ENCODE data around the gene RNF217.
"Not testable (repeated sequence)": the region's sequence is repeated elsewhere in the genome, so short reads cannot be mapped to it uniquely, and the experiment has no call there.

Gene RNF217

GRCh38 chr6:124962639-124963415, 590 bp downstream of the RNF217 start:
- DNase-seq, result peak; percentile 93

GRCh38 chr6:124963416-124963785, 1.2 kb downstream of the RNF217 start:
- no peak for DNase-seq

- peak; percentile 44 for DNase-seq
Measured at GRCh38 chr6:124963831-124964763, 1.9 kb downstream of the RNF217 start.

- no peak for DNase-seq
Measured at GRCh38 chr6:124964764-124965105, 2.5 kb downstream of the RNF217 start.

GRCh38 chr6:124965424-124965850, 3.2 kb downstream of the RNF217 start:
- DNase-seq, result not testable (repeated sequence)

- DNase-seq, result no peak
Measured at GRCh38 chr6:124967444-124967843, 5.2 kb downstream of the RNF217 start.

GRCh38 chr6:124968401-124968800, 6.2 kb downstream of the RNF217 start:
- no peak for DNase-seq

- DNase-seq, result no peak
Measured at GRCh38 chr6:124970243-124970642, 8.0 kb downstream of the RNF217 start.

- DNase-seq, result no peak
Measured at GRCh38 chr6:124970763-124971162, 8.5 kb downstream of the RNF217 start.

- no peak for DNase-seq
Measured at GRCh38 chr6:124973780-124974179, 11.5 kb downstream of the RNF217 start.

GRCh38 chr6:124974771-124975377, 12.6 kb downstream of the RNF217 start:
- DNase-seq, result no peak

- no peak for DNase-seq
Measured at GRCh38 chr6:124977067-124977908, 15.1 kb downstream of the RNF217 start.

- DNase-seq, result no peak
Measured at GRCh38 chr6:124978451-124979293, 16.4 kb downstream of the RNF217 start.

- DNase-seq, result no peak
Measured at GRCh38 chr6:124979294-124979678, 17.0 kb downstream of the RNF217 start.

GRCh38 chr6:124982669-124983068, 20.4 kb downstream of the RNF217 start:
- no peak for DNase-seq

- DNase-seq, result no peak
Measured at GRCh38 chr6:124983383-124984083, 21.3 kb downstream of the RNF217 start.

GRCh38 chr6:124984668-124985338, 22.6 kb downstream of the RNF217 start:
- no peak for DNase-seq

- DNase-seq, result no peak
Measured at GRCh38 chr6:124986164-124986563, 23.9 kb downstream of the RNF217 start.

GRCh38 chr6:124987291-124987690, 25.1 kb downstream of the RNF217 start:
- DNase-seq, result no peak
